NCI-H748 (cell line): Measurements from ENCODE around the gene PRX.
"Not testable (repeated sequence)": the region's sequence is repeated elsewhere in the genome, so short reads cannot be mapped to it uniquely, and the experiment has no call there.

Experiments
- DNase-seq: peaks from one replicate; lab custom pipeline; 2025; ENCODE audit not compliant: unreplicated experiment; lab: John Stamatoyannopoulos, UW

PRX gene

DNA sequence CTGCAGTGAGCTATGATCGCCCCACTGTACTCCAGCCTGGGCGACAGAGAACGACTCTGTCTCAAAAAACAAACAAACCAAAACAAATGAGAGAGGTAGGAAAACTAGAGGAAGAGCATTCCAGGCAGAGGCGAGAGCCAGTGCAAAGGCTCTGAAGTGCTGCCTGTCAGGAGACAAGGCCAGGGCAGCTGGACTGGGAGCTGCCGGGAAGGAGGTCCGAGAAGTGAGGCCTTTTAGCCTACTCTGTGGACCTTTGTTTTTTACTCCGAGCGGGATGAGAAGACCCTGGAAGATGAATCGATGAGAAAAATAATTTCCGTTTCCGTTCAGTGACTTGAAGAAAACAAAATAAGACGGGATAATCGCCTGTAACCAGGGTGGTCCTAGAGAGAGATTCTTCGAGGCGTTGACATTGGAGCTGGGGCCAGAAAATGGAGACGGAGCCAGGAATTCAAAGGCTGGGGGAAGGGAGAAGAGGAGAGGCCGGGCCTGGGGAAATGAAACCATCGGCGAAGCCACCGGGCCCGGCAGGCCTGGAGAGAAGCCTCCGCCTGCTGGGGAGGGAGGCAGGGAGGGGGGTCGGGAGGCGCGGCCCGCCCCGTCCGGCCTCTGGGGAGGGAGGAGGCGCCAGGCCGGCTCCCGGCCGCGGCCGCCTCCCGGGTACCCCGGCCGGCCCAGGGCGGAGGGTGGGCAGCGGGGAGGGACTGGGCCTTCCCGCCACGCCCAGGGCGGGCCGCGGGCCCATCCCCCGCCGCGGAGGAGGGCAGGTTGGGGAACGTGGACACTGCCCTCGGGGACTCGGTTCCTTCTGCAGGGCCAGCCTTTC lies 20.4 kb upstream of the PRX start:
- peak; percentile 92 for DNase-seq

DNA sequence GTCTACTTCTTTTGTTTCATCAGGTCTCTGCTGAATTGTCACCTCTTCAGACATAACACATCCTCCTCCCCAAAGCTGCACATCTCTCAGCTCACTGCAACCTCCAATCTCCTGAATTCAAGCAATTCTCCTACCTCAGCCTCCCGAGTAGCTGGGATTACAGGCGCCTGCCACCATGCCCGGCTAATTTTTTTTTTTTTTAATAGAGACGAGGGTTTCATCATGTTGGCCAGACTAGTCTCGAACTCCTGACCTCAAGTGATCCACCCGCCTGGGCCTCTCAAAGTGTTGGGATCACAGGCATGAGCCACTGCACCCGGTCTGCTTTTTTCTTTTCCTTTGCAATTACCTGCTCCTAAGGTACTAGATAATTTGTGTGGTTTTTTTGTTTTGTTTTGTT lies 19.6 kb upstream of the PRX start:
- not testable (repeated sequence) for DNase-seq

DNA sequence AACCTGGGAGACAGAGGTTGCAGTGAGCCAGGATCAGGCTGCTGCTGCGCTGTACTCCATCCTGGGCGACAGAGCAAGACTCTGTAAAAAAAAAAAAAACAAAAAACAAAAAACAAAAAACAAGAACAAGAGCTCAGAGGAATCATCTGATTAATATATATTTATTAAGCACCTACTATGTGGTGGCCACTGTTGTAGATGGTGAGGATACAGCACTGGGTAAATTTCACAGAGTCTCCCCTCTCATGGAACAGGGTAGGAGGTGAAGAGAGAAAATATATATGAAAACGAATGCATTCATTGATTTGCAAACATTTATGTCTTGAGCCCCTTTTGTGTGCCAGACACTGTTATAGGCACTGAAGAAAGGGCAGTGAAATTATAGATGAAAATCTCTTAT lies 18.5 kb upstream of the PRX start:
- no peak for DNase-seq

DNA sequence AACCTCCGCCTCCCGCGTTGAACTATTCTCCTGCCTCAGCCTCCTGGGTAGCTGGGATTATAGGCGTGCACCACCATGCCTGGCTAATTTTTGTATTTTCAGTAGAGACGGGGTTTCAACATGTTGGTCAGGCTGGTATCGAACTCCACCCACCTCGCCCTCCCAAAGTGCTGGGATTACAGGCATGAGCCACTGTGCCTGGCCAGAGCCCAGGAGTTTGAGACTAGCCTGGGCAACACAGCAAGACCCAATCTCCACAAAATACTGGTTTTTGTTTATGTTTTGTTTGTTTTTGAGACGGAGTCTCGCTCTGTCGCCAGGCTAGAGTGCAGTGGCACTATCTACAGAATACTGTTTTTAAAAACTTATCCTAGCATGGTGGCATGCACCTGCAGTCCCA lies 17.1 kb upstream of the PRX start:
- not testable (repeated sequence) for DNase-seq

DNA sequence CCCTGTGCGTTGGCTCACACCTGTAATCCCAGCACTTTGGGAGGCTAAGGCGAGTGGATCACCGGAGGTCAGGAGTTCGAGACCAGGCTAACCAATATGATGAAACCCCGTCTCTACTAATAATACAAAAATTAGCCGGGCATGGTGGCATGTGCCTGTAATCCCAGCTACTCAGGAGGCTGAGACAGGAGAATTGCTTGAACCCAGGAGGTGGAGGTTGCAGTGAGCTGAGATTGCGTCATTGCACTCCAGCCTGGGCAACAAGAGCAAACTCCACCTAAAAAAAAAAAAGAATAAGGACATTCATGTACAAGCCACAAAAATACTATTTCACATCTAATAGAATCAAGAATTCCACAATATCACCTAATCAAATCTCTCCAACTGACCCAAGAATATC lies 15.0 kb upstream of the PRX start:
- DNase-seq = not testable (repeated sequence)

DNA sequence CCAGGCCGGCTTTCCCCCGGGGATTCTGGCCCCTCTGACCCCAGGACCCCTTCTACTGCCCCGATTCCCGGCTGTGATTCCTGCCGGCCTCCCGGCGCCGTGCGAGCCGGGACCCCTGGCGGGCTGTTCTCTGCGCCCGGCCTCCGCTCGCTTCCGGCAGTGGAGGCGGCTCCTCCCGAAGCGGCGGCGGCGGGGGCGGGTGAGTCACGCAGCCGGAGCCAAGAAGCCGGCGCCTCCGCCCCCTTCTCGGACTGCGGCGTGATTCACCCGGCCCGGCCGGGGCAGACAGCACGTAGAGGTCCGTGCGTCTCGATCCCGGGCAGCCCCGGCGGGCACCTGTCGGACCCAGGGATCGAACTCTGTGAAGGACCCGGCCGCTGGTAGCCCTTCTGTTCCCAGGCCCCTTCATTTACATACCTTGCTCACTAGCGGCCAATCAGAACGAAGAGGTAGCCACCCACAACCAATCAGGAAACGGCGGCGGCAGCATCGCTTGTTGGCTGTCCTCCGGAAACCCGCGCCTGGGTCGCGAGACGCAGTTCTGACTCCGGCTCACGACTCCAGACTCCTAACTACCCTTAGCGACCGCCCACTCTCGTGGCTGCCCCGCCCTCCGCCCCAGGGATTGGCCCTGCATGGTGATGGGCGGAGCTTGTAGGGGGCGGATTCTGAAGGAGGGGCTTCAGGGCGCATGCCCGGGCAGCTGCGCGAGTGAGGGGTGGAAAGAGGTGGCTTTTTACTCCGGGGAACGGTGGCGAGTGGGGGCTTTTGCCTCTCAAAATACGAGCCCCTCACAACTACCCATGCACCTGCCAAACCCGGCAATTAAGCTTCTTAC lies 12.5 kb upstream of the PRX start, which contains the start of gene SERTAD1:
TSS of gene SERTAD1 (minus strand) at position 543 of the 838 bp plus-strand sequence. CDS start 2,446 bp downstream, outside the sequence.
- DNase-seq = peak; percentile 100

DNA sequence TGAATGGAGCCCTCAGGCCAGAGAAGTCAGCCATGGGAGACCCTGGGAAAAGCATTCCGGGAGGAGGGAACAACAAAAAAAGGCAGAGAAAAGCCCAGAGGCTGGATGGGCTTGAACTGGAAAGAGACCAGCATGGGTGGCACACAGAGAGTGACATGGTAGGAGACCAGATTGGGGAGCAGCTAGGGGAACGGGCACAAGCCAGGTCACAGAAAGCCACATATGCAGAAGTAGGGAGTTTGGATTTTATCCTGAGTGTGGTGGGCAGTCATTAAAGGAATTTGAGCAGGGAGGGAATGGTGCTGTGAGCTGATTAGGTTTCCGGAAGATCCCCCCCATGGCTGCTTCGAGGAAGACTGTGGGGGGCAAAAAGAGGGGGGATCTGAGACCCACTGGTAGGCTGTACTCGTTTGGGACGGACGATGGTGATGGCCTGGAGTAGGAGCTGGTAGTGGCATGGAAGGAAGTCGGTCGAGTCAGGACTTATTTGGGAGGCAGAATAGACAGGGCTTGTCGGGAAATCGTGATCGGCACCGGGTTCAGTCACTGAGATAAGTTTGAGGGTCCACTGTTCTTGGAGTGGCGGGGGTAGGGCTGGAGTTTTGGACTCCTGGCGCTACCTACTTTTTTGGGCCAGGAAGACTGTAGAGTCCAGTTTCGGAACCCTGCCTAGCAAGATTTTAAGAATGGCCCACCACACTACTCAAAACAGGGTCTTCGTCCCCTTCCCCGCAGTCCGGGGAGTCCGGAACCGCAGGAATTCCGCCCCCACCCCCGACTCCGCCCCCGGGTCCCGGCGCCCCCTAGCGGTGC lies 11.7 kb upstream of the PRX start:
- DNase-seq = no peak

DNA sequence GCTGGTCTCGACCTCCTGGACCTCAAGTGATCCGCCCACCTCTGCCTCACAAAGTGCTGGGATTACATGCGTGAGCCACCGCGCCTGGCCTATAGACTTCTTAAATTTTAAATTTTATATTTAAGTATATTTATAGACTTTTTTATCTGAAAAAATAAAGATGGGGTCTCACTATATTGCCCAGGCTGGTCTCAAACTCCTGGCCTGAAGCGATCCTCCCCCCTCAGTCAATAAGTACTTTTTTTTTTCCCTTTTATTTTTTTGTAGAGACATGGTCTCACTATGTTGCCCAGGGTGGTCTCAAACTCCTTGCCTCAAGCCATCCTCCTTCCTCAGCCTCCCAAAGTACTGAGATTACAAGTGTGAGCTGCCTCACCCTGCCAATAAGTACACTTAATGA lies 10.8 kb upstream of the PRX start:
- DNase-seq = no peak

DNA sequence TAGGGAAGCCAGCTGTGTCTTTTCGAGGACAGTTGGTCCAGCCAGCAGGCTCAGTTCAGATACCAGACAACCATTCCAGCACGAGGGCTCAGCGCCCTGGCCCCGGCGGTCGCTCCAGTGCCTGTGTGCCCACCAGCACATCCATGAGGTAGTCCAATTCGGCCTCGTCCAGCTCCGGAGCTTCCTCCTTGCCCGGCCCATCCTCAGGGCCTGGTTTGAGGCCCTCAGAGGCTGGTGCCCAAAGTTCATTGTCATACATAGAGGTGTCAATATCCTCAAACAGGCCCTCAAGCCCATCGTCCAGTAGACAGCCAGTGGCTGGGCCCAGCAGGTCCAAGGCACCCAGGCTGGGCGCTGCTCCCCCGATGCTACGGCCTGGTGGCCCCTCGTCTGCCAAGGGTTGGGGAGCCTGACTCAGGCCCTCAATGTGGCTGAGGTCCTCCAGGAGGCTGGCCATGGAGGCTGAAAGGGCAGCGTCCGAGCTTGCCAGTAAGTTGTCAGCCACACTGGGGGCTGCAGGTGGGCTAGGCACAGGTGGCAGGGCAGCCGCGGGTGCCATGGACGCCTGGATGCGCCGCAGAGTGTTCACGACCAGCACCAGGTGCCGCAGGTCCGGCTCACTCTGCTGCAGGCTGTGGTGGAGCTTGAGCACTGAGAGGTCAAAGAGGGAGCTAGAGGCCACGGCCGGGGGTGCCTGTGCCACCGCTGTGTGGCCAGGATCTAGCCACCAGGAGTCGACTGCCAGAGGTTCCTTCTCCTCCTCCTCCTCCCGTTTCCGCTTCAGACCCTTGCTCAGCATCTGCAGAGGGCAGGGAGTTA lies 9.8 kb upstream of the PRX start:
- no peak for DNase-seq

DNA sequence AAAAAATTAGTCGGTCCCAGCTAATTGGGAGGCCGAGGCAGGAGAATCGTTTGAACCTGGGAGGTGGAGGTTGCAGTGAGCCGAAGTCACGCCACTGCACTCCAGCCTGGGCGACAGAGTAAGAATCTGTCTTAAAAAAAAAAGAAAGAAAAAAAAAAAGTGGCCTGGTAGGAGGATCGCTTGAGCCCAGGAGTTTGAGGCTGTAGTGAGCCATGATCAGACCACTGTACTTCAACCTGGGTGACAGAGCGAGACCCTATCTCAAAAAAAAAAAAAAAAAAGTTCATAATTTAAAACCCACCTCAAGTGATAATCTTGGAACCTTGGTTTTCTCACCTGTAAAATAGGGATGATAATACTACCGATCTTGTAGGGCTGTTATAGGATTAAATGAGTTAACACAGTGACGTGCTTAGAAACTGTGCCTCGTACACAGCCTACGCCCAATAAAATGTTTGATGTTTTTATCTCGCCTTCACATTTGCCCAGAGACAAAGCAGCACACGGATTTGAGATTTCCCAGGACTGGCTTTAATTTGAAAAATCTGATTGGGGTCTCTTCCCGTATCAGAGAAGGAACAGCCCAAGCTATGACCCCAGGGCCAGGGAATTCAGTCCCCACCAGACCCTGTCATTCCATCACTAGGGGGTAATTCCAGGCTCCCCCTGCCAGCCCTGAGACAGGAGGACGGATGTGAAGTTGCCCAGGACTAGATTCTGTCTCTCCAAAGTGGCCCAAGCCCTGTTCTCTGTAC lies 9.0 kb upstream of the PRX start:
- no peak for DNase-seq

DNA sequence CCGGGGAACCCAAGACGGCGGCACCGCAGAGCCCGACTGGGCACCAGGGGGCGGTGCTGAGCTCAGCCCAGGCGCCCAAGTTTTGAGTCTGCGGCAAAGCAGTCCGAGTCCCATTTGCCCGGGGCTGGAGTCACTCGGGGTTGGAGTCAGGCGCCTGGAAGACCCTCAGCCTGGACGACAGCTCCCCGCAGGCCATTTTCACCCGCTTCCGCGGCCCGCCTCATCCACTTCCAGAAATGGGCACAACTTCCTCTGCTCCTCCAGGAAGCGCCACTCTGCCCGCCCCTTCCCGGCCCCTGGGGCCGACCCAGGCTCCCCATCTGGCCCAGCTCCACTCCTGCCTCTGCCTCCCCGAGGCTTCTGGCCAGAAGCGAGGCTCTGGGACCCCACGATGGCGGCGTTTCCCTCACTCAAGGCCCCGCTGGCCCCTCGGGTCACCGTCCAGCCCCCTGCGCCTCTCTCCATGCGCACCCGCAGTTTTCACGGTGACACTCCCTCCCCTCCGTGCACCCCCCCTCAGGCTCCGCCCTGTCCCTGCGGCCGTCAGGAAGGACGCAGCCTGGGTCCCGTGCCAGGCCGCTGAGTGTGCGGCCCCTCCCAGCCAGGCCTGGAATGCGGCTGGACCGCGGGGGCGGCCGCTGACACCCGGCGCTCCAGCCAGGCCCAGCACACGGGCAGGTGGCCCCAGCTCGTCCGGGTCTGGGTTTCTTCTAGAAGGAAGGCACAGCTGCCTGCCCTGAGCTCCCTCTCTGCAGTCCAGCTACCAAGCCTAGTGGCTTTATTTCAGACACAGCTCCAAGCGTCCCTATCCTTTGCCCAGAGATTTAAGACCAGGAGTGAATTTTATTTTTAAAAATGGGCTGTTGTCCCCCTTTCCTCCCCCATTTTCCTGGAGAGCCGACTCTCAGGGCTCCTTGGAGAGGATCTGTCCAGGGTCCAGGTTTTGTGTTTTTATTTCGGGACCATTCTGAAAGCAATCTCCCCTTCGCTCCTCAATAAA lies 7.9 kb upstream of the PRX start:
- DNase-seq = peak; percentile 90

DNA sequence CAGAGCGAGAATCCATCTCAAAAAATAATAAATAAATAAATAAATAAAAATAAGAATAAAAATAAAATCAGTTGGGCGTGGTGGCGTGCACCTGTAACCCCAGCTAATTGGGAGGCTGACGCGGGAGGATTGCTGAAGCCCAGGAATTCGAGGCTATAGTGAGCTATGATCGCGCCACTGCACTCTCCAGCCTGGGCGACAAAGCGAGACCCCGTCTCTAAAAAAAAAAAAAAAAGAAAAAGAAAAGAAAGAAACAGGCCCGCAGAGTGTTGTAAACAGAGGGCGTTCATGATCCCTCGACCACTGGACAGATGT lies 7.2 kb upstream of the PRX start:
- DNase-seq = no peak

DNA sequence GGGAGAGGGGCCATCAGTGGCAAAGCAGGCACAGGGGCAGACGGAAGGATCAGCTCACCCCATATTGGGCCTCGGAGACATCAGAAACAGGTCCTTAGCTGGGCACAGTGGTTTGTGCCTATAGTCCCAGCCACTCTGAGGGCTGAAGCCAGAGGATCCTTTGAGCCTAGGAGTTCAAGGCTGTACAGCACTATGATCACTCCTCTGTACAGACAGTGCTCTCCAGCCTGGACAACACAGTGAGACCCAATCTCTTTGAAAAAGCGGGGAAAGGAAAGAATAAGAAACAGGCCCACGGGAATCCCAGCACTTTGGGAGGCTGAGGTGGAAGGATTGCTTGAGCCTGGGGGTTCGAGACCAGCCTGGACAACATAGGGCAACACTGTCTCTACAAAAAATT lies 6.6 kb upstream of the PRX start:
- DNase-seq = no peak

DNA sequence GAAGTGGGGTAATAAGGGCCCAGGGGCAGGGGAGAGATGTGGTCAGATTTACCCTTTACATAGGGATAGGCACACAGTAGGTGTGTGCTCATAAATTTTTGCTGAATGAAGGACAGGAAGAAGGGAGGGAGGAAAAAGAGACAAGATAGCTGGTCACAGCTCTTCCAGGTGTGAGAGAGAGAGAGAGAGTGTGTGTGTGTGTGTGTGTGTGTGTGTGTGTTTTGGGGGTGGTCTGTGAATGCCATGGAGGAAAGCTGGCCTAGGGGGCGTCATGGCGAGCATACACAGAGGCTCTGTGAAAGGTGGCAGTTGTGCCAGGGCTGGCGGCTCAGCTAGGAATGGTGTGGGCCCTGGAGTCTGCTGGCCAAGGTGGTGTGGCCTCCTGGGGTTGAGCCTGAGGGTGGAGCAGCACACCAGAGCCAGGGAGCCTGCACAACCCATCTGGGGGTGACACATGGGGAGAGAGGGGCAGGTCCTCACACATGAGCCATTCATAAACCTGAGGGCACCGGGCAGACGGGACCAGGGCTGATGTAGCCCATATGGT lies 6.0 kb upstream of the PRX start:
- no peak for DNase-seq

DNA sequence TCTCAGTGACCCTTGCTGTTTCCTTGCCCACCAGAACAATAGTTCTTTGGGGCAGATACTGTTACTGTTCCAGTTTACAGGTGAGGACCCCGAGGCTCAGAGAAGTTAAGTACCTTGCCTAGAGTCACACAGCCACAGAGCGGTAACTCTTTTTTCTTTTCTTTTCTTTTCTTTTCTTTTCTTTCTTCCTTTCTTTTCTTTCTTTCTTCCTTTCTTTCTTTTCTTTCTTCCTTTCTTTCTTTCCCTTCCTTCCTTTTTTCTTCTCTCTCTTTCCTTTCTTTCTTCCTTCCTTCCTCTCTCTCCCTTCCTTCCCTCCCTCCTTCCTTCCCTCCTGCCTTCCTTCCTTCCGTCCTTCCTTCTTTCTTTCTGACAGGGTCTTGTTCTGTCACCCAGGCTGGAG lies 4.9 kb upstream of the PRX start:
- no peak for DNase-seq

DNA sequence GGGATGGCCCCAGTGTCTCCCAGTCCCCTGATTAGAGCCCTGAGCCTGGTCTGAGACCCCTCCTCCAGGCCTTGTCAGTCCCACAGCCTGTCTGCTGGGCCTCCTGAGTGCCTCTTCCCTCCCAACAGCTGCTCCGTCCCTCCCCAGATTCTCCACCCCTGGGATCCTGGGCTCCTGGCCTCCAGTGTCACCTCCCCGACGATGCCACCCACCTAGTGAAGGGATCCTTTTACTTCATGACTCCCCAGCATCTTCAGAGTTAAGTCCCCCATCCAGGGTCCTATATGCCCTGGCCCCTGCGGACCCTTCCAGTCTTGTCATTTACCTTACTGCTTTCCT lies 4.4 kb upstream of the PRX start:
- DNase-seq = no peak

DNA sequence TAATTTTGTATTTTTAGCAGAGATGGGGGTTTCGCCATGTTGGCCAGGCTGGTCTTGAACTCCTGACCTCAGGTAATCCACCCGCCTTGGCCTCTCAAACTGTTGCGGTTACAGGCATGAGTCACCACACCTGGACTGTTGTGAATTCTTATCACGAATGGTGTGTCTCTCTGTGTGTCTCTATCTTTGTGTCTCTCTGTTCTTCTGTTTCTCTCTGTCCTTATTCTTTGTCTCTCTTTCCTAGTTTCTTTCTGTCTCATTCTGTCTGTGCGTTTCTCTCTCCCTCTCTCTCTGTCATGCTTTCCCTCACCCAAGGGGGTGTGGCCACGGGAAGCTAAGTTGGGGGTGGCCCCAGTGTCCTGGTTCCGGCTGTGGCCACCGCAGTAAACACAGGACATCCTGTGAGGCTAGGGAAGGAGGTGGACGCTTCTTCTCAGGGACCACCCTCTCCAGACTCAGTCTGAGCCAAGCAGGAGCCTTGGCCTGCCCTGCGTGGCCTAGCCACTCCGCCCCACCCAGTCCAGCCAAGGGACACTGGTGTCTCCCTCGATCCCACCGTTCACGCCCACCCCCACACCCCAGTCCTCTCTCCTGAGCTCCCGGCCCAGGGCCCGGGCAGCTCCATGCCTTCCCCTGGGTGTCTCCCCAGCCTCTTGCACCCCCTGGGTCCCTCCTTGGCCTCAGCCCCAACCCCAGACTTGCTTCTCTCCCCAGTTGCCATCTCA lies 3.9 kb upstream of the PRX start:
- DNase-seq = no peak

DNA sequence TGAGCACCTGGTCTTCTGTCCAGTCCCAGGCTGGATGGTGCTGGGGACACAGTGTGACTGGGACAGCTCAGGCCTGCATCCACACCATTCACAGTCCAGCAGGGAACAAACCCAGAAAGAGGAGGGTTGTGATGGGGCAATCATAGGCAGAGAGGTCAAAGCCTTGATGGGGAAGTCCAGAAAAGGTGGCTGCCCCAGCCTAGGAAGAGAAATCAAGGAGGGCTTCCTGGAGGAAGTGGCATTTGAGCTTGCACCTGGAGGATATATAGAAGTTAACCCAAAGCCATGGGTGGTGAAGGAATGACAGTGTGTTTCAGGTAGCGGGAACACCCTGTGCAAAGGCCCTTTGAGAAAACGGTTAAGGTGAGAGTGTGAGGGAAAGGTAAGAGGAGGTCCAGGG lies 2.6 kb upstream of the PRX start:
- DNase-seq = no peak
